PC-9 (cell line): Measurements from ENCODE around the gene GJB4. TPM values are rescaled to one million over a fixed set of nuclear protein-coding genes. Genes with fewer than 3 reads are reported as not detected.

Source experiments
- BruUV-seq: library from RNA; stranded (reverse); fragments of 400-500 nt; replicated peaks from 2 replicates; lab custom pipeline; 2021; lab: Mats Ljungman, UMichigan
- CTCF ChIA-PET: fragments of 300-600 bp; sonication (Branson Sonifier 250); formaldehyde crosslinking; loops from one replicate; lab custom pipeline; 2022; ENCODE audit warnings: antibody characterized with exemption; lab: Charles Lee
- POLR2A ChIA-PET: fragments of 300-600 bp; sonication (Branson Sonifier 250); formaldehyde crosslinking; loops from one replicate; lab custom pipeline; 2022; ENCODE audit warnings: antibody characterized with exemption; ENCODE audit not compliant: unreplicated experiment; lab: Charles Lee
- DNase-seq, 2 experiments: peaks; one replicate each; pipeline versions ENCODE4 v3.0.0 to v3.0.0-alpha.2; 2015 to 2022; ENCODE audit warnings: mixed read lengths in 1 of 2
- H2AFZ ChIP-seq: fragments of 200-600 bp; sonication (generic); 2 replicates; pipeline ENCODE4 v1.8.1; 2017; ENCODE audit warnings: antibody characterized with exemption
- H3F3A ChIP-seq: fragments of 200-600 bp; sonication (generic); 2 replicates; pipeline ENCODE4 v1.8.1; 2017; ENCODE audit warnings: antibody characterized with exemption, mild to moderate bottlenecking, low read depth; ENCODE audit not compliant: insufficient read depth
- H3K27ac ChIP-seq: fragments of 200-600 bp; sonication (generic); 2 replicates; pipeline ENCODE4 v1.6.1; 2016; ENCODE audit warnings: mixed run types
- H3K27me3 ChIP-seq: fragments of 200-600 bp; sonication (generic); 2 replicates; pipeline ENCODE4 v1.6.1; 2016; ENCODE audit warnings: low read depth, mixed run types; ENCODE audit not compliant: insufficient read depth
- H3K36me3 ChIP-seq: fragments of 200-600 bp; sonication (generic); 2 replicates; pipeline ENCODE4 v1.6.1; 2016; ENCODE audit warnings: low read depth, mixed run types
- H3K4me1 ChIP-seq: fragments of 200-600 bp; sonication (generic); replicated peaks from 2 replicates; pipeline ENCODE4 v1.6.1; 2016; ENCODE audit warnings: mixed run types; ENCODE audit not compliant: insufficient read depth
- H3K4me2 ChIP-seq: fragments of 200-600 bp; sonication (generic); 2 replicates; pipeline ENCODE4 v1.6.1; 2017; ENCODE audit warnings: mixed run types
- H3K4me3 ChIP-seq: fragments of 200-600 bp; sonication (generic); 2 replicates; pipeline ENCODE4 v1.6.1; 2016; ENCODE audit warnings: mixed run types
- H3K79me2 ChIP-seq: fragments of 200-600 bp; sonication (generic); 2 replicates; pipeline ENCODE4 v1.6.1; 2017; ENCODE audit warnings: low read depth, mixed run types
- H3K9me2 ChIP-seq: fragments of 200-600 bp; sonication (generic); 2 replicates; pipeline ENCODE4 v1.8.1; 2017; ENCODE audit warnings: mild to moderate bottlenecking; ENCODE audit not compliant: insufficient read depth
- H3K9me3 ChIP-seq: fragments of 200-600 bp; sonication (generic); 2 replicates; pipeline ENCODE4 v1.8.1; 2016; ENCODE audit warnings: low read depth; ENCODE audit not compliant: insufficient read depth
- H4K20me1 ChIP-seq: fragments of 200-600 bp; sonication (generic); 2 replicates; pipeline ENCODE4 v1.8.1; 2017; ENCODE audit not compliant: insufficient read depth
- CTCF ChIP-seq: fragments of 200-600 bp; sonication (generic); conservative IDR thresholded peaks from 2 replicates; pipeline ENCODE4 v1.6.1; 2017; ENCODE audit warnings: mixed run types, antibody characterized with exemption, mild to moderate bottlenecking, moderate library complexity
- EZH2 ChIP-seq: fragments of 200-600 bp; sonication (generic); IDR thresholded peaks from 2 replicates; pipeline ENCODE4 v1.8.0; 2017; ENCODE audit warnings: antibody characterized with exemption, low read depth
- intact Hi-C: fragments of 100-400 bp; cut with micrococcal nuclease; formaldehyde crosslinking; loops from one replicate; pipeline ENCODE4 v1.10.0; 2022; ENCODE audit not compliant: unreplicated experiment
- total RNA-seq: library from RNA; stranded (reverse); gene quantifications from 2 replicates; pipeline ENCODE4 v1.2.3, GENCODE V29; 2021

Gene GJB4
- total RNA-seq, 1 experiment from 2014 or later, result 5.8 TPM

GRCh38 chr1:34746101-34746500 is 13.4 kb upstream of the GJB4 start:
- Histone ChIP-seq H4K20me1 (no peaks in the 10 kb centered on the region), H3K36me3 (no peaks in the 10 kb centered on the region), H3K4me3 (no peak overlapping the region), H3F3A (no peaks in the 10 kb centered on the region), H3K27me3 (no peaks in the 10 kb centered on the region), H3K9me2 (no peaks in the 10 kb centered on the region), H2AFZ (no peak overlapping the region), H3K79me2 (no peaks in the 10 kb centered on the region), H3K4me2 (no peak overlapping the region), H3K9me3 (no peaks in the 10 kb centered on the region), H3K27ac (no peak overlapping the region), H3K4me1 (no peaks in the 10 kb centered on the region)
- no peak for DNase-seq
- ChIA-PET POLR2A (no interaction called here), CTCF (interaction anchor here (0.8 kb wide), 1 partner anchor 106 kb away, joined by 3 read pairs; no protein-coding TSS in a partner anchor)
- no TSS peak for BruUV-seq
- no peak for TF ChIP-seq EZH2
- intact Hi-C loops, result no loop called here

- Histone ChIP-seq H3K9me2 (no peaks in the 10 kb centered on the region), H3K27me3 (no peaks in the 10 kb centered on the region), H4K20me1 (no peaks in the 10 kb centered on the region), H3K36me3 (no peaks in the 10 kb centered on the region), H3K9me3 (no peaks in the 10 kb centered on the region), H3K4me3 (no peak overlapping the region), H3K4me1 (no peaks in the 10 kb centered on the region), H3F3A (no peaks in the 10 kb centered on the region), H3K79me2 (no peaks in the 10 kb centered on the region), H2AFZ (no peak overlapping the region), H3K4me2 (no peak overlapping the region), H3K27ac (no peak overlapping the region)
- intact Hi-C loops, result no loop called here
- no peak for DNase-seq
- TF ChIP-seq CTCF (no peak), EZH2 (no peak)
- ChIA-PET POLR2A (no interaction called here), CTCF (interaction anchor here (0.6 kb wide), 1 partner anchor 35 kb away, joined by 3 read pairs; no protein-coding TSS in a partner anchor)
- BruUV-seq, result no TSS peak
These were observed 12.5 kb upstream of the GJB4 start for GRCh38 chr1:34746785-34747637.

GRCh38 chr1:34747638-34747941 is 11.9 kb upstream of the GJB4 start:
- Histone ChIP-seq H2AFZ (no peak overlapping the region), H3K79me2 (no peaks in the 10 kb centered on the region), H3K36me3 (no peaks in the 10 kb centered on the region), H3K27me3 (no peaks in the 10 kb centered on the region), H3K4me2 (no peak overlapping the region), H3K9me3 (no peaks in the 10 kb centered on the region), H3K27ac (no peak overlapping the region), H3F3A (no peaks in the 10 kb centered on the region; the same call in 1 of the 2 replicates), H3K4me1 (peaks cover under 1% of the 10 kb centered on the region; the same call in 1 of the 2 replicates), H3K4me3 (no peak overlapping the region), H3K9me2 (no peaks in the 10 kb centered on the region), H4K20me1 (no peaks in the 10 kb centered on the region)
- no peak for DNase-seq
- no peak for TF ChIP-seq CTCF
- no peak for TF ChIP-seq EZH2
- CTCF ChIA-PET, result no interaction called here
- intact Hi-C loops, result no loop called here
- no TSS peak for BruUV-seq
- POLR2A ChIA-PET, result no interaction called here
